C4-2B (cell line): ENCODE measurements around the gene LTBP4.
A peak's percentile ranks its signal among the peaks of the same experiment; 100 is the strongest.

ENCODE experiments used
- H3K27ac ChIP-seq: fragments of 450-650 bp; 2 replicates; pipeline ENCODE4 v1.5.1; 2017
- ZFX ChIP-seq: fragments of 450-650 bp; IDR thresholded peaks from 2 replicates; pipeline ENCODE4 v1.6.1; 2017
- TF ChIP-seq, protein P1 (sequence below): fragments of 450-650 bp; conservative IDR thresholded peaks from 2 replicates; pipeline ENCODE4 v1.5.1; 2017; ENCODE audit warnings: mild to moderate bottlenecking

LTBP4 gene

GRCh38 chr19:40601134-40601974 lies at the start of gene LTBP4:
LTBP4 (plus strand) TSS chr19:40601369; CDS start chr19:40601388, 19 bp downstream.
- H3K27ac ChIP-seq, result no peak within 1 kb of the TSS
- TF ChIP-seq, protein P1, sequence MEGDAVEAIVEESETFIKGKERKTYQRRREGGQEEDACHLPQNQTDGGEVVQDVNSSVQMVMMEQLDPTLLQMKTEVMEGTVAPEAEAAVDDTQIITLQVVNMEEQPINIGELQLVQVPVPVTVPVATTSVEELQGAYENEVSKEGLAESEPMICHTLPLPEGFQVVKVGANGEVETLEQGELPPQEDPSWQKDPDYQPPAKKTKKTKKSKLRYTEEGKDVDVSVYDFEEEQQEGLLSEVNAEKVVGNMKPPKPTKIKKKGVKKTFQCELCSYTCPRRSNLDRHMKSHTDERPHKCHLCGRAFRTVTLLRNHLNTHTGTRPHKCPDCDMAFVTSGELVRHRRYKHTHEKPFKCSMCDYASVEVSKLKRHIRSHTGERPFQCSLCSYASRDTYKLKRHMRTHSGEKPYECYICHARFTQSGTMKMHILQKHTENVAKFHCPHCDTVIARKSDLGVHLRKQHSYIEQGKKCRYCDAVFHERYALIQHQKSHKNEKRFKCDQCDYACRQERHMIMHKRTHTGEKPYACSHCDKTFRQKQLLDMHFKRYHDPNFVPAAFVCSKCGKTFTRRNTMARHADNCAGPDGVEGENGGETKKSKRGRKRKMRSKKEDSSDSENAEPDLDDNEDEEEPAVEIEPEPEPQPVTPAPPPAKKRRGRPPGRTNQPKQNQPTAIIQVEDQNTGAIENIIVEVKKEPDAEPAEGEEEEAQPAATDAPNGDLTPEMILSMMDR, result peak; percentile 34
- TF ChIP-seq ZFX, result no peak; the same call in 1 of the 2 replicates

GRCh38 chr19:40552848-40553247 lies 48.3 kb upstream of the LTBP4 start:
- no peak for TF ChIP-seq ZFX
- H3K27ac ChIP-seq, result no peak overlapping the region

GRCh38 chr19:40553885-40554857 lies 47.0 kb upstream of the LTBP4 start:
- TF ChIP-seq, protein P1, result no peak
- no peak overlapping the region for H3K27ac ChIP-seq

GRCh38 chr19:40555978-40556689 lies 45.0 kb upstream of the LTBP4 start:
- no peak overlapping the region for H3K27ac ChIP-seq
- TF ChIP-seq ZFX, result no peak
- TF ChIP-seq, protein P1, result no peak

DNA sequence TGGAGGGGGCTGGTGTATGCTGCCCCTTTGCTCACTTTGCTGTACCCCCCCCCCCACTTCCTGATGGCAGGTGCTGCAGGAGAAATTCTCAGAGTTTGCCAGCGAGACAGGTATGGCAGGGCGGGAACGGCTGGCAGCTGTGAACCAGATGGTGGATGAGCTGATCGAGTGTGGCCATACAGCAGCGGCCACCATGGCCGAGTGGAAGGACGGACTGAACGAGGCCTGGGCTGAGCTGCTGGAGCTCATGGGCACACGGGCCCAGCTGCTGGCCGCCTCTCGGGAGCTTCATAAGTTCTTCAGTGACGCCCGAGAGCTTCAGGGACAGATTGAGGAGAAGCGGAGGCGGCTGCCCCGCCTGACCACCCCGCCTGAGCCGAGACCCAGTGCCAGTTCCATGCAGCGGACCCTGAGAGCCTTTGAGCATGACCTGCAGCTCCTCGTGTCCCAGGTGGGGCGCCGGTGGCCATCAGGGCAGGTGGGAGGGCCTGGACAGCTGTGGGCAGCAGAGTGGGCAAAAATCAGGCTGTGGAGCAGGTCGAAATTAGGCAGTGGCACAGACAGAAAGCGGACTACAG lies 44.1 kb upstream of the LTBP4 start:
- no peak for TF ChIP-seq ZFX
- TF ChIP-seq, protein P1, result no peak
- no peak overlapping the region for H3K27ac ChIP-seq

DNA sequence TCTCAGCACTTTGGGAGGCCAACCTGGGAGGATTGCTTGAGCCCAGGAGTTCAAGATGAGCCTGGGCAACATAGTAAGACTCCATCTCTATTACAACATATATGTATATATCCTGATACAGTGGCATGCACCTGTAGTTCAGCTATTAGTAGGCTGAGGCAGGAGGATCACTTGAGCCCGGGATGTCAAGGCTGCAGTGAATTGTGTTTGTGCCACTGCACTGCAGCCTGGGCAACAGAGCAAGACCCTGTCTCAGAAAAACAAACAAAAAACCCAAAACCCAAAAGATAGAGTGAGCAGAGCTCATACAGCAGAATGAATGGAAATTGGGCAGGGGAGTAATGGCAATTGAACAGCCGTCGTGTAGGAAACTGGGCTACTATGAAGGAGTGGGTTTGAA lies 41.8 kb upstream of the LTBP4 start:
- TF ChIP-seq, protein P1, result no peak
- no peak for TF ChIP-seq ZFX
- no peak overlapping the region for H3K27ac ChIP-seq

DNA sequence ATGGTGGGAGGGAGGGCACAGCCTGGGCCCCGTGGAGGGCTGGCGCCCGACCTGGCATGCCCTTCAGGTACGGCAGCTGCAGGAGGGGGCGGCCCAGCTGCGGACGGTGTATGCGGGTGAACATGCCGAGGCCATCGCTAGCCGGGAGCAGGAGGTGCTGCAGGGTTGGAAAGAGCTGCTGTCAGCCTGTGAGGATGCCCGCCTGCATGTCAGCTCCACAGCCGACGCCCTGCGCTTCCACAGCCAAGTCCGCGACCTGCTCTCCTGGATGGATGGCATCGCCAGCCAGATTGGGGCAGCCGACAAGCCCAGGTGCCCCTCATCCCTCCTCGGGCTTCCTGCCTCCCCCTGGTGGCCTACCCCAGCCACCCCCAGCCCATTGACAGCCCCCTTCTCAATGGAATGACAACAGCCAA lies 41.1 kb upstream of the LTBP4 start:
- TF ChIP-seq, protein P1, result no peak
- no peak for TF ChIP-seq ZFX

More for the DNA sequence above, 41.1 kb upstream of the LTBP4 start:
- no peak overlapping the region for H3K27ac ChIP-seq
